ENCODE data around the gene RNF167.

RNF167 gene

GRCh38 chr17:4944163-4944553 is 4.1 kb downstream of the RNF167 start:
- Histone ChIP-seq H3K27me3 (ENCODE audit: control insufficient read depth, insufficient read depth, low read length) (no peaks in the 10 kb centered on the region), H3K4me1 (ENCODE audit: control insufficient read depth, low read depth, low read length) (peaks cover 16% of the 10 kb centered on the region), H3K4me3 (ENCODE audit: low read length) (no peak overlapping the region), H3K9me3 (ENCODE audit: control insufficient read depth, low read depth, low read length) (no peaks in the 10 kb centered on the region), H3K9ac (ENCODE audit: low read length) (no peak overlapping the region), H3K27ac (ENCODE audit: low read length) (peak overlapping the region; percentile 13), H3K36me3 (ENCODE audit: control insufficient read depth, low read depth, low read length) (peaks cover 44% of the 10 kb centered on the region)

- Histone ChIP-seq H3K27ac (ENCODE audit: low read length) (peak overlapping the region; percentile 33), H3K36me3 (ENCODE audit: control insufficient read depth, low read depth, low read length) (peaks cover 44% of the 10 kb centered on the region), H3K9me3 (ENCODE audit: control insufficient read depth, low read depth, low read length) (no peaks in the 10 kb centered on the region), H3K27me3 (ENCODE audit: control insufficient read depth, insufficient read depth, low read length) (no peaks in the 10 kb centered on the region), H3K4me1 (ENCODE audit: control insufficient read depth, low read depth, low read length) (peaks cover 16% of the 10 kb centered on the region), H3K9ac (ENCODE audit: low read length) (no peak overlapping the region), H3K4me3 (ENCODE audit: low read length) (no peak overlapping the region)
Observed at GRCh38 chr17:4944554-4945175, 4.6 kb downstream of the RNF167 start.

GRCh38 chr17:4945176-4945943 is 5.3 kb downstream of the RNF167 start:
- Histone ChIP-seq H3K9ac (ENCODE audit: low read length) (no peak overlapping the region), H3K9me3 (ENCODE audit: control insufficient read depth, low read depth, low read length) (no peaks in the 10 kb centered on the region), H3K27me3 (ENCODE audit: control insufficient read depth, insufficient read depth, low read length) (no peaks in the 10 kb centered on the region), H3K36me3 (ENCODE audit: control insufficient read depth, low read depth, low read length) (peaks cover 44% of the 10 kb centered on the region), H3K4me1 (ENCODE audit: control insufficient read depth, low read depth, low read length) (peaks cover 16% of the 10 kb centered on the region), H3K27ac (ENCODE audit: low read length) (peak overlapping the region; percentile 33), H3K4me3 (ENCODE audit: low read length) (no peak overlapping the region)

- Histone ChIP-seq H3K9ac (ENCODE audit: low read length) (no peak overlapping the region), H3K4me1 (ENCODE audit: control insufficient read depth, low read depth, low read length) (peaks cover 16% of the 10 kb centered on the region), H3K36me3 (ENCODE audit: control insufficient read depth, low read depth, low read length) (peaks cover 44% of the 10 kb centered on the region), H3K9me3 (ENCODE audit: control insufficient read depth, low read depth, low read length) (no peaks in the 10 kb centered on the region), H3K27me3 (ENCODE audit: control insufficient read depth, insufficient read depth, low read length) (no peaks in the 10 kb centered on the region), H3K27ac (ENCODE audit: low read length) (no peak overlapping the region), H3K4me3 (ENCODE audit: low read length) (peak overlapping the region; percentile 75)
Observed at GRCh38 chr17:4945944-4946280, 5.8 kb downstream of the RNF167 start.

GRCh38 chr17:4946312-4946976 is 6.4 kb downstream of the RNF167 start:
- peak overlapping the region; percentile 88 for H3K9ac ChIP-seq (ENCODE audit: low read length)

GRCh38 chr17:4947010-4947410 is 6.9 kb downstream of the RNF167 start:
- H3K4me1 ChIP-seq (ENCODE audit: control insufficient read depth, low read depth, low read length) = peaks cover 23% of the 10 kb centered on the region
- H3K27ac ChIP-seq (ENCODE audit: low read length) = peak overlapping the region; percentile 69

More at GRCh38 chr17:4946312-4946976, 6.4 kb downstream of the RNF167 start:
- peaks cover 18% of the 10 kb centered on the region for H3K4me1 ChIP-seq (ENCODE audit: control insufficient read depth, low read depth, low read length)
- H3K4me3 ChIP-seq (ENCODE audit: low read length) = peak overlapping the region; percentile 75
- H3K36me3 ChIP-seq (ENCODE audit: control insufficient read depth, low read depth, low read length) = peaks cover 44% of the 10 kb centered on the region
- H3K27me3 ChIP-seq (ENCODE audit: control insufficient read depth, insufficient read depth, low read length) = no peaks in the 10 kb centered on the region
- no peaks in the 10 kb centered on the region for H3K9me3 ChIP-seq (ENCODE audit: control insufficient read depth, low read depth, low read length)
- H3K27ac ChIP-seq (ENCODE audit: low read length) = peak overlapping the region; percentile 69

GRCh38 chr17:4947411-4948165 is 7.5 kb downstream of the RNF167 start:
- H3K4me3 ChIP-seq (ENCODE audit: low read length) = peak overlapping the region; percentile 75
- peak overlapping the region; percentile 68 for H3K27ac ChIP-seq (ENCODE audit: low read length)
- peaks cover 23% of the 10 kb centered on the region for H3K4me1 ChIP-seq (ENCODE audit: control insufficient read depth, low read depth, low read length)
- no peaks in the 10 kb centered on the region for H3K27me3 ChIP-seq (ENCODE audit: control insufficient read depth, insufficient read depth, low read length)
- H3K9me3 ChIP-seq (ENCODE audit: control insufficient read depth, low read depth, low read length) = no peaks in the 10 kb centered on the region
- H3K9ac ChIP-seq (ENCODE audit: low read length) = peak overlapping the region; percentile 88
- peaks cover 41% of the 10 kb centered on the region for H3K36me3 ChIP-seq (ENCODE audit: control insufficient read depth, low read depth, low read length)

More at GRCh38 chr17:4947010-4947410, 6.9 kb downstream of the RNF167 start:
- Histone ChIP-seq H3K4me3 (ENCODE audit: low read length) (peak overlapping the region; percentile 75), H3K9me3 (ENCODE audit: control insufficient read depth, low read depth, low read length) (no peaks in the 10 kb centered on the region), H3K9ac (ENCODE audit: low read length) (peak overlapping the region; percentile 88), H3K27me3 (ENCODE audit: control insufficient read depth, insufficient read depth, low read length) (no peaks in the 10 kb centered on the region), H3K36me3 (ENCODE audit: control insufficient read depth, low read depth, low read length) (peaks cover 44% of the 10 kb centered on the region)

- Histone ChIP-seq H3K36me3 (ENCODE audit: control insufficient read depth, low read depth, low read length) (peaks cover 33% of the 10 kb centered on the region), H3K4me1 (ENCODE audit: control insufficient read depth, low read depth, low read length) (peaks cover 23% of the 10 kb centered on the region), H3K9me3 (ENCODE audit: control insufficient read depth, low read depth, low read length) (no peaks in the 10 kb centered on the region), H3K27ac (ENCODE audit: low read length) (peak within 1 kb of the TSS; percentile 68), H3K27me3 (ENCODE audit: control insufficient read depth, insufficient read depth, low read length) (no peaks in the 10 kb centered on the region), H3K4me3 (ENCODE audit: low read length) (peak within 1 kb of the TSS; percentile 75), H3K9ac (ENCODE audit: low read length) (peak within 1 kb of the TSS; percentile 88)
Observed at GRCh38 chr17:4948166-4948930, 8.3 kb downstream of the RNF167 start, which contains the start of gene PFN1. PFN1 (minus strand) TSS chr17:4948530; CDS start chr17:4948394, 136 bp downstream.

- Histone ChIP-seq H3K9me3 (ENCODE audit: control insufficient read depth, low read depth, low read length) (no peaks in the 10 kb centered on the region), H3K27me3 (ENCODE audit: control insufficient read depth, insufficient read depth, low read length) (no peaks in the 10 kb centered on the region), H3K36me3 (ENCODE audit: control insufficient read depth, low read depth, low read length) (peaks cover 29% of the 10 kb centered on the region), H3K9ac (ENCODE audit: low read length) (peak overlapping the region; percentile 88), H3K4me1 (ENCODE audit: control insufficient read depth, low read depth, low read length) (peaks cover 23% of the 10 kb centered on the region), H3K4me3 (ENCODE audit: low read length) (peak overlapping the region; percentile 75), H3K27ac (ENCODE audit: low read length) (peak overlapping the region; percentile 55)
Observed at GRCh38 chr17:4948931-4949320, 8.9 kb downstream of the RNF167 start.

GRCh38 chr17:4949321-4950074 is 9.4 kb downstream of the RNF167 start:
- H3K4me1 ChIP-seq (ENCODE audit: control insufficient read depth, low read depth, low read length) = peaks cover 23% of the 10 kb centered on the region
- H3K27ac ChIP-seq (ENCODE audit: low read length) = peak overlapping the region; percentile 65
- H3K27me3 ChIP-seq (ENCODE audit: control insufficient read depth, insufficient read depth, low read length) = no peaks in the 10 kb centered on the region
- H3K9ac ChIP-seq (ENCODE audit: low read length) = peak overlapping the region; percentile 88
- H3K36me3 ChIP-seq (ENCODE audit: control insufficient read depth, low read depth, low read length) = peaks cover 24% of the 10 kb centered on the region
- peak overlapping the region; percentile 75 for H3K4me3 ChIP-seq (ENCODE audit: low read length)
- H3K9me3 ChIP-seq (ENCODE audit: control insufficient read depth, low read depth, low read length) = no peaks in the 10 kb centered on the region

Measured in iPS-18a (cell line).